Measurements from ENCODE around the gene AFAP1L2. TPM values are rescaled to one million over a fixed set of nuclear protein-coding genes. Genes with fewer than 3 reads are reported as not detected.

AFAP1L2 gene
- total RNA-seq, 2 experiments from 2014 or later = 3.2 to 3.4 TPM

DNA sequence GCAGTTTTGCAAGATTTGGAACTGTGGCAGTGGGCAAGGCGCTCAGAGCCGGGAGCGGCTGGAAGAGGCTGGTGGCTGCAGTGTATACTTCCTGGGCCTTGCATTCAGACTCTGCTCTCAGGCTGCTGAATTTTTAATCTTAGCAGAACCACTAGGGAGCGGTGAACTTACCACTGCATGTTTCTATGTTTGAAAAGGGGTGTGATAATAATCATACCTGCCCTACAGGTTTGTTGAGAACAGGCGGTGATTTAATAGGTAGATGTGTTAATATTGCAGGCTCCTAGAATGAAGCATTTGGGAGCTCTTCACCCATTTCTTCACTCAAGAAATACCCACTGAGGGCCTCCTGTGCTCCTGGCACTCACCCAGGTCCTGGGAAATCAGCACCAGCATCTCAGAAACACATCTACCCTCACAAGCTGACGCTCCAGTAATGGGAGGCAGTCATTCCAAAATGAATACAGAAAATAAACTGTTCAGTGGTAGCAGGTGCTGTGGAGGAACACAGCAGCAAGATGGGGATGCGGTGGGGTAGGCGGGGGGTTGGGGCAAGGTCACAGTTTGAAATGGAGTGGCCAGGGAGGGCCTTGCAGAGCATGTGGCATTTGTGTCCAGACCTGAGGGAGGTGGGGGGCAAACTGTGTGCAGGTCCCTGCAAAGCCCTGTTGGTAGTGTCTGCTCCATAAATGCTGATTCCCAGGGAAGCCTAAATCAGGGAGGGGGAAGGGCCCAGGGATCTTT, 124.2 kb downstream of the AFAP1L2 start:
- ChIA-PET POLR2A (no interaction called here), CTCF (no interaction called here)

DNA sequence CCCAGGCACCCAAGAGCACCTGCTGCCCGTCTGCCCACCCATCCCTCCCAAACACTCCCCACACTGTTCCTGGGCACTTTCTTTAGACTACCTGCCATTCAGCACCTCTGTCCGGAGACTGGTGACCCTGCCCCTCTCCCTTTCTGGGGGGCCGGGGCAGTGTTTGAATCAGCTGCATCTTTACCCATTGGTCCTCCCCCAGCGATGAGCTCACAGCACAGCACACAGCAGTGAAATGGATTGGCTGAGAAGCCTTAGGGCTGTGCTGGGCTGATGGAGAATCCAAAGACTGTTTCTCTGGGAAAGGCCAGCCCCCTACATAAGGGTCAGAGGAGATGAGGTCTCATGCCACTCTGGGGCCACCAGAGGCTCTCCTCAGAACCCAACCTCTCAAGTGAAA, 125.0 kb downstream of the AFAP1L2 start:
- ChIA-PET POLR2A (no interaction called here), CTCF (no interaction called here)

DNA sequence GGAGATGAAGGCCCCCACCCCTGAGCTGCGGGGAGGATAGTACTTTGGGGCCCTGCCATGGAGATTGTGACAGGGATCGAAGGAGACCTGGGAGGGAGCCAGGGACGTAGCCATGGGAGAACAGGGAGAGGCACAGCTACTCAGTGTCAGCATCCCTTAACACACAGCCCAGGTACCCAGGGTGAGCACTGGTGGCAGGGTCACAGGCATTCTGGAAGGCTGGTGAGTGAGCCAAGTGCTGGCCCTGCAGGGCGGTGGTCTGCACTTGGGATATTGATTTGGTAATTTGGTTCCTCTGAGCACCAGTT, 125.5 kb downstream of the AFAP1L2 start:
- ChIA-PET POLR2A (no interaction called here), CTCF (no interaction called here)

DNA sequence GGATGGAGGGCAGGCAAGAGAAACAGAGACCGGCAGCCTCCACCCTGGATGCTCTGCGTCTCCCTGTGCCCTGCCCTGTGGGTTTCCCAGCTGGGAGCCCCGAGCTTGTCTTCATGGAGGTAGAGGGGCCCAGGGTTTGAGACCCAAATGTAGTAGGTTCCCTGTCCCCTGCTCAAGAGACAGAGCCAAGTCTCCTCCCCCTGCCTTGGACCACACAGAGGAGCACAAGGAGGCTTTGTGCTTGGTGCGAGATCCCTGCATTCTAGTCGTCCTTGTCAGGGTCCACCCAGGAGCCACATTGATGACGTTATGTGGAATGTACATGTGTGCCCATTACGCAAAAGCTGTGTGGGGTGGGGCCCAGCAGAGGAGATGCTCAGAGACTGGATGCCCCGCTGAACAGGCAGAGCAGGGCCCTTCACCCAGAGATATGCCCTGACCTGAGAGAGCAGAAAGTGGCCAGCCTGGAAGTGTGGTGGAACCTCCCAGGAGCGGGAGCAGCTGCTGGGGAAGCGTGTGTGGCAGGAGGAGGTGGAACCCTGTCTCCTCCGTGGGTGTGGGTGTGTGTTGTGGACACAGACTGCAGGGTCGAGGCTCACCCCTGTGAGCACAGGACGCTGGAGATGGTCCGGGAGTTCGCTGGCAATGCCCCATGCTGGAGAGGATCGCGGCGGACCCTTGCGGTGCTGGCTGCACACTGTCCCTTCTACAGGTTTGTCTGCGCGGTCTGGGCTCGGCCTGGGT, 126.0 kb downstream of the AFAP1L2 start:
- ChIA-PET CTCF (no interaction called here), POLR2A (no interaction called here)

DNA sequence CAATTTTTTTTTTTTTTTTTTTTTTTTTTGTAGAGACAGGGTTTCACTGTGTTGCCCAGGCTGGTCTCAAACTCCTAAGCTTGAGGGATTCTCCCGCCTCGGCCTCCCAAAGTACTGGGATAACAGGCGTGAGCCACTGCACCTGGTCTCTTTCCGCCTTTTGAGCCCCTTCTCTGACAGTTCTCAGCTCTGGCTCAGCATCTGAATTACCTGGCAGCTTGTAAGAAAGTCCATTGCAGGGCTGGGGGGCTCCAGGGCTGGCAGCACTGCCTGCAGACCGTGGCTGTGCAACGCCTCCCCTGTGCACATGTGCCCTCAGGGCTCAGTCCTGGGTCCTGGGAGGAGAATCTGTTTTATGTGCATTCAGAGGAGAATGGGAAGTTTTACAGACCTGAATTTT, 127.6 kb downstream of the AFAP1L2 start:
- POLR2A ChIA-PET = no interaction called here
- CTCF ChIA-PET = no interaction called here

DNA sequence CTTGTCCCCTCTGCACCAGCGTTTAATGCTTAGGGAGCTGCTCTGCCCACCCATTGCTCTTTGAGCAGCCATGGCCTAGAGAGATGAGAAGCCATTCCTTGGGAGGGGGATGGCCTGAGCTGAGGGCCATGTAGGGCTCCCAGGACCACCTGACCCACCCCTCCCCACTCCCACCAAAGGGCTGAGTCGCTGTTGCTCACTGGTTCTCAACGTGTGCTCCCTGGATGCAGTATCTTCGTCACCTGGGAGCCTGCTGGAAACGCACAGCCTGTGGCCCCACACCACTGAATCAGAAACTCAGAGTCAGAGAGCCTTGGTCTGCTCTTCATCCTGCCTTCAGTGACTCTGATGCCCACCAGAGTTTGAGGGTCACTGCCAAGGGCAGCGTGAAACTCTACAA, 128.2 kb downstream of the AFAP1L2 start:
- ChIA-PET POLR2A (no interaction called here), CTCF (no interaction called here)

DNA sequence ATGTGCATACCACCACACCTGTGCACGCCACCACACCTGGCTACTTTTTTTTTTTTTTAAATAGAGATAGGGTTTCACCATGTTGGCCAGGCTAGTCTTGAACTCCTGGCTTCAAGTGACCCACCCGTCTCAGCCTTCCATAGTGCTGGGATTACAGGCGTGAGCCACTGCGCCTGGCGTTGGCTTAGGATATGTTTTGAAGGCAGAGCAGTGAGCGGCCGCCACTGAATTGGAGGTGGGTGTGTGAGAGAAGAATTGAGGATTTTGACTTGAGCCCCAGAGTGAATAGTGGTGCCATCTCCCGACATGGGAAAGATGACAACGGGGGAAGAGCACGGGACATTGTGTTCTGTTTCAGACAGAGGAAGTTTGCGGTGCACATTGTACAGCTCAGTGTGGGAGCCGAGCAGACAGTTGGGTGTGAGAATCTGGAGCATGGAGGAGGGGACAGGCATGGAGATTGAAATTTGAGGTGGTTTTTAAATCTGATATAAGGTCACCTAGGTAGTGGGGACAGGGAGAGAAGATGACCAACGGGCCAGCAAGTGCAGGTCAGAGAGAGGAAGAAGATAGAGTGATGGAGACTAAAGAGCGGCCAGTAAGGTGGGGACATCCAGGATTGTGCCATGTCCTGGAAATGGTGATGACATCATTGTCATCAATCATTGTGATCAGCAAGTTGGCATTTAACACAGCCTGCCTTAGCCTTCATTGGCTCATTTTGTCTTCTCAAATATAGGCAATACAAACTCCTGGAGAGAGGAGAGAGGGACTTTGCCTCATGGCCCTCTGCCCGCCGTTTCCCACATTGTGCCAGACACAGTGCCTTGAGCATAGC, 129.5 kb downstream of the AFAP1L2 start:
- POLR2A ChIA-PET = no interaction called here
- CTCF ChIA-PET = no interaction called here

DNA sequence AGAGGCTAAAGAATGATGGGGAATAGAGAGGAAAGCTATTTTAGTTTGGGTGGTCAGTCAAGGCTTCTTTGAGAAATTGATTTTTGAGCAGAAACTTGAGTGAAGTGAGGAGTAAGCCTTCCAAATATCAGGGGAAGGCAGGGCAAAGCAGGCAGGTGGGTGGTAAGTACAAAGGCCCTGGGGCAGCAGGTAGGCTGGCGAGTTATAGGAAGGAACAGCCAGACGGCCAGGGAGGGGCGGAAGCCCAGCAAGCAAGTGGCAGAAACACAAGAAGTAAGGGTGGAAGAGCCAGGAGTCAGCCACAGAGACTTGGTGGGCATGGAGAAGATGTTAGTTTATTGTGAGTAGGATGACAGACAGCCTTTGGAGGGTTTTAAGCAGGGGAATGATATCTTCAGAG, 130.4 kb downstream of the AFAP1L2 start:
- POLR2A ChIA-PET = no interaction called here
- CTCF ChIA-PET = no interaction called here

DNA sequence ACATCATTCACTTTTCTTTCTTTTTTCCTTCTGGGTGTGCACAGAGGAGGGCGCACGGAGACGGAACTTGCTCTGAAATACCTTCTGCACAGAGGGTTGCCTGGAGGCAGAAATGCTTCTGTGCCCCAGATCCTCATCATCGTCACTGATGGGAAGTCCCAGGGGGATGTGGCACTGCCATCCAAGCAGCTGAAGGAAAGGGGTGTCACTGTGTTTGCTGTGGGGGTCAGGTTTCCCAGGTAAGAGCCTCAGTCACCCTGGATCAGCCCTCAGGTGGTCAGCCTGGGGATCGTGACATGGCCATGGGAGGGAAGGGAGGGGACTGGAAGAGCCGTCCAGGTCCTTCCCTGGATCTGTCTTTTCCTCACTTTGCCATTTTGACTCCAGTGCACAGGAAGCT, 131.6 kb downstream of the AFAP1L2 start:
- CTCF ChIA-PET = no interaction called here
- POLR2A ChIA-PET = no interaction called here

DNA sequence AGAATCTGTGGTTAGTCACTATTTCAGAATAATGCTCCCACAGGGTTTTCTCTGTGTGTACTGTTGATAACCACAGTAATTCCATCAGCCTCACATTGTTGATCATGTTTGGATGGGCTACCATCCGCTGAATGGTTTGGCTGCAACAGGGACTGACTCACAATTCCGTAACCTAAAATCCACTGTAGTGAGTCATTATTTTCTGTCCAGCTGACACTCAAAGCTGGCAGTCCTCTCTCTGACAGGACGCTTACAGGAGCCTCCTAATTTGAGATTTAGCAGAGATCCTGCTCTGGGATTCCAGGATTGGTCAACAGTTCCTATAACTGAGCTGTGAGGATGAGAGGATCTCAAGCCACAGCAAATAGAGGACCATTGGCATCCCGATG, 132.5 kb downstream of the AFAP1L2 start:
- POLR2A ChIA-PET = no interaction called here
- CTCF ChIA-PET = interaction anchor here (1.9 kb wide), 1 partner anchor 33 kb away, joined by 4 read pairs; no protein-coding TSS in a partner anchor

DNA sequence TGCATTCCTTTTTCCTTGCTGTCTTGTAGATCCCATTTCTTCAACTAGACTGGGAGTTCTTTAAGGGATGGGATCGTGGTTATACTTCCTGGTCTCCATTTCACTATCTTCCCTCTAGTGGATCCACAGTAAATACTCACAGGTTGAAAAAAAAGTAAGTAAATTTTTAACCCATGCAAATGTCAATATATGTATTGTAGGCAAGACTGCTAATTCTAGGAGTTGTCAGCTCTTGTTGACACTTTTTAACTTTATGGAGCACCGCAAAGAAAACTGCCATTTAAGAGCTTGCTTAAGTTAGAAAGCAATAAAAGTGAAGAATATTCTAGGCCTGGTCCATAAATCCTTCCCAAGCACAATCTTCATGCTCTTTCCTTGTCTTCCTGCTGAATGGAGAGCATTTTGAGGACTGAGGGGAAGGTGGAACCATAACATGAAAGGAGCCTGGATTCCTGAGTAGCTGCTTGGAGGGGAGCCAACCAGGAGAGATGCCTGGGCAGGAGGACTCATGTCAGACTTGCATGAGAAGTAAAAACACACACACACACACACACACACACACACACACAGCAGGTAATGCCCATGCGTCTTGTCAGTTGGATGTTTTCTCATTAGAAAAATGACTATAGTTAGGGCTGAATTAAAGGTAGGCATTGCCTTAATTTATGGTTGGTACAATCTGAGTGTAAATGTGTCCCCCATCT, 133.1 kb downstream of the AFAP1L2 start:
- POLR2A ChIA-PET = no interaction called here
- CTCF ChIA-PET = interaction anchor here (1.9 kb wide), 1 partner anchor 33 kb away, joined by 4 read pairs; no protein-coding TSS in a partner anchor

DNA sequence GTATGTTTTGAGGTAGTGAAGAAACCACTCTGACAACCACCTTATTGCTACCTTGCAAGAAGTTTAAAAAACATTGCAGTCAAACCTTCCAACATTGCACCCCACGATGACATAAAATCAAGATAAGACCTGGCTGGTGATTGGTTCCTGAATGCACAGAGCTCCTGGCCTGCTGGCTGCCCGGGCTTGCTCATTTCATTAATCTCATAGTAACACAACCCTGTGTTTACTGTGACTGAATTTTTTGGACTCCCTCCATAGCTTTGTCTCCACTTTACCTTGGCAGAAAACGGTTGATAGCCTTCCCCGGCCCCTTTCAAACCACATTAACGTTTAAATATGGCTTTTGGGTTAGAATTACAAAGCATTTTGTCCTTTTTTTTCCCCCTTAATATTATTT, 137.8 kb downstream of the AFAP1L2 start:
- POLR2A ChIA-PET = no interaction called here
- CTCF ChIA-PET = no interaction called here

DNA sequence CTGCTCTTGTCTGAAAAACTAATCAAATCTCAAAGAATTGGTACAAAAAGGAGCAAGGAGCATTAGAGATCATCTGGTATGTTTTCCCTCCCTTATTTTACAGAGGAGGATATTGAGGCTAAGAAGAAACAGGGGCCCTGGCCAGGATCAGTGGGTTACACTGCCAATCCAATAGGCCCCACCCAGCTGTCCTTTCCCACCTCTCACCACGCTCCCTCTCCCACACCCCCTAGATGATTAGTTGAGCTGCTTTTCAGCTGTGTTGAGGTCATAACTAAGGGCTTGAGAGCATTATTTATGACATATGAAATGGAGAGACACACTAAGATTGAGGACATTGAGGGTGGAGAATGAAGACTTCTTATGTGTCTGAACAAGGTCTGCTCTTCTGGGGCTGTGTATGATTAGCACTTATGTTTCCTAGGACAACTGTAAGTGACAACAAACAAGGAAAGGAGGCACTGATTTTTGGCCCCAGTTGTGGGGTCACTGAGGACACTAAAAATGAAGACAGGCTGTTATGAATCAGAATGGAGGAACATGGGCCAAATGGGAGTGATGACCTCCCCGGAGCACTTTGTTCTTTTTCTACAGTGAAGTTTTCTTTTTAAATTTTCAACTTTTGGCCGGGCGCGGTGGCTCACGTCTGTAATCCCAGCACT, 138.8 kb downstream of the AFAP1L2 start:
- POLR2A ChIA-PET = no interaction called here
- CTCF ChIA-PET = no interaction called here

DNA sequence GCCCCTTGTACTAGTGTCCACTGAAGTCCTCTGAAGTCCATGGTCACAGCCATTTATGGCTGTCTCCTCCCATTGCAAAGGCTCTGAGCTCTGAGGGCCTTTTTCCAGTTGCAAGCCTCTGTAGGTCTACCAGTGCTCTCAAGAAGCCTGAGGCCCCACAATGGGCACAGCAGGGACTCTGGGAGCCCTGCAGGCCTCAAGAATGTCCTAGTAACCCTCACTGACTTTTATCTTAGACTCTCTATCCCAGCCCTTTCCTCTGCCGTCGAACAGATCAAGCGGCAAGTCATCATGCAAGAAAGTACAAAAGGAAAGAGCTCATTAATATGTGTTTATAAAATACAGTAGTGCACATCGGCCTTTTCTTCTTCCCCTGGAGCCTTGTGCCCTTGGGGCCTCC, 141.8 kb downstream of the AFAP1L2 start:
- POLR2A ChIA-PET = no interaction called here
- CTCF ChIA-PET = no interaction called here

DNA sequence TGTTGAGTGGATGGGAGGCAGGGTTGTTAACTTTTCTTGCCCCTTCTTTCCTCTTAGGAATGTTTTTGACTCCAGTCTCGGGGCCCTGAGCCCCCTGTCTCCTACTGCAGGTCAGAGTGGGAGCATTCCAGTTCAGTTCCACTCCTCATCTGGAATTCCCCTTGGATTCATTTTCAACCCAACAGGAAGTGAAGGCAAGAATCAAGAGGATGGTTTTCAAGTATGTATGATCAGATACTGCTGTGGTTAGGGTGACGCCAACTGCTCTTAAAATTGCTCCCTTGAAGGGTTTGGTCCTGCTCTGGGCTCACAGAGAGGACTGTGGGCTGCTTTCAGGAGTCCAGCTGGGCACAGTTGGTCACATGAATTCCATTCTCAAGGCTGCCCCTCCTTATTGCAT, 143.2 kb downstream of the AFAP1L2 start:
- CTCF ChIA-PET = no interaction called here
- POLR2A ChIA-PET = no interaction called here

DNA sequence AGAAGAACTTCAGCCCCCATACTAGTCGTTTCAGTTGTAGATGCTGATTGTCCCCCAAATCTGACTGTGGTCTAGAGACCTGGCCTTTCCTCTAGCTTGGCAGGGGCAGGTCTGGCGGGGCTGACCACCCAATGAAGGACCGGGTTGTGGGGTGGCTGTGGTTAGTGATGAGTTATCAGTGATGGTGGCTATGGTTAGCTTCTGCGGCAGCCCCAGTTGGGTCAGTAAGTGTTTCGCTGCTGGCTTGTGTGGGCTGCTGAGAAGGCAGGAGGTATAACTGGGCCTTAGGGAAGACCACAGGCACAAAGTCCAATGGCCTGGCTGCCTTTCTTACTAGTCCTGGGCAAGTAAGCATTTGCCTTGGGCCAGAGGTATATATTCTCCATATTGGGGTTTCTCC, 143.9 kb downstream of the AFAP1L2 start:
- CTCF ChIA-PET = no interaction called here
- POLR2A ChIA-PET = no interaction called here

DNA sequence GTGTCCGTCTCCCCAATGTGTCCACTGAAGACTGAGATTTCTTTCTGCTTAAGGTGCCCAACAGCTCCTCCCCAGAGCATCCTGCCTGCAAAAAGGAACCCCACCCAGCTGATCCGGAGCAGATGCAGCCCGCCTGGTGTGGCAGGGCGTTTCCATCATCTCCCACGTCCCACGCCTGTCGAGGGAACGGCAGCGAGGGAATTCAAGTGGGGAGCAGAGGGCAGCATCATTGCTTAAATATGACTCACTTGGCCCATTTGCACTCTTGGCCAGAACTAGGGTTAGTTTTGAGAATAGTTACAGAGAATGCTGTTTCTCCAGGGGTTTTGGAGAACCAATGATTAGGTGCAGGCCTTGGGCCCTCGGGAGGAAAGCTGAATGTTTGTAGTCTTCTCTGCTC, 144.5 kb downstream of the AFAP1L2 start:
- ChIA-PET CTCF (no interaction called here), POLR2A (no interaction called here)

DNA sequence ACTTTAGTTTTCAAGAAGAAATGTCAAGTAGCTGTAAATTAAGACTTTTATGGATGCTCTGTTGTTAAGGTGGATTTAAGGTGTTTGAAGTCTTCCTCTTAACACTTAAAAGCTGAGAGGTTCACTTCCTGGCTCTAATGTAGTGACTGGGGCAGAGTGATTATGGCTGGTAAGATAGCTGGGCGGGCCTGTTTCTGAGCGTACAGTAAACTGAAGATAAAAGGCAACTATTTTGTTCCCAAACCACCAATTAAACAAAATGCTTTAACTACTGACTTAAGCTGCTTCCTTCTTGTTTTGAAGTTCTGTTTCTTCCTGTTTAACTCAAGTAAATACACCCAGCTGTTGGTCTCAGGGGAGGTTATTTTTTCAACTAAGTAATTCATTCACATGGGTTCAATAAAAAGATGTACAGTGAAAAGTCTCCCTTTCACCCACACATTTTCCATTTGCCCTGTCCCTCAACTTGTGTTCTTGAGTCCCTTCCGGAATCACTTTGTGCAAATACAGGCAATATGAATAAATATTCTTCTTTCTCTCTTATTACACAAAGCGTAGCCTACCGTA, 145.9 kb downstream of the AFAP1L2 start:
- CTCF ChIA-PET = no interaction called here
- POLR2A ChIA-PET = interaction anchor here (0.6 kb wide), 1 partner anchor 104 kb away, joined by 3 read pairs; no protein-coding TSS in a partner anchor

DNA sequence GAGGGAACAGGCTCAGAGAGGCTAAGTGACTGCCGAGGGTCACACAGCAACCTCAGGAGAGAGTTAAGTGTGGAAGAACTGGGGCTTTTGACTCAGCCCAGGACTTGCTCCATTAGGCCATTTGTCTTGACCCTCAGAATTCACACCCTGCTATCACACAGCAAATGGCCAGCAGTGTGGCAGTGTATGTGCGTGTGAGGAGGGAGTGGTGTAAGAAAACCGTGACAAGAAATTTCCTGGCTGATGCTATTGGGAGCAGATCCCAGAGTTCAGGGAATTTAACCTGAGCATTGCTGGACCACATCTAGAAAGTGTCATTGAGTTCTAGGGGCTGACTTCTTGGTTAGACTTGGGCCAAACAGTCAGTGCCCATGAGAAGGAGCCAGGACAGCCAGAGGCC, 146.8 kb downstream of the AFAP1L2 start:
- POLR2A ChIA-PET = no interaction called here
- CTCF ChIA-PET = no interaction called here

DNA sequence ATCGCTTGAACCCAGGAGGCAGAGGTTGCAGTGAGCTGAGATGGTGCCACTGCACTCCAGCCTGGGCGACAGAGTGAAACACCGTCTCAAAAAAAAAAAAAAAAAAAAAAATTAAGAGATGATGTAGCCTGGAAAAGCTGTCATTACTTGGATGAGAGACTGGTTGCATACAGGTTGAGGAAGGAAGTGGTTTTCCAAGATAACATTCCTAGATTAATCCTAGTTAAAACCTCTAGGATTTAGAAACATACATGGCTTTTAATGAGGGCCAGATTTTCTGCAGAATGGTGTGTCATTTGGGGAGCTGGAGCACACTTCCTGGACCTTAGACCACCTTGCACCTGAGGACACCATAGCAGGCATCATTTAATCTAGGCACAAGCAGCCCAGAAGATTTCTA, 147.5 kb downstream of the AFAP1L2 start:
- CTCF ChIA-PET = no interaction called here
- POLR2A ChIA-PET = no interaction called here
